Liver (tissue), 9 donors: ENCODE measurements around the gene ROR1. TPM values are rescaled to one million over a fixed set of nuclear protein-coding genes. Genes with fewer than 3 reads are reported as not detected.

Experiments used
- DNase-seq: peaks from one replicate; pipeline ENCODE4 v3.0.0-alpha.2; 2017; ENCODE audit warnings: low spot score
- H3K27ac ChIP-seq, 2 donors: one replicate each; pipeline ENCODE4 v1.7.0; 2013; ENCODE audit warnings: inconsistent platforms in 2 of 2, low read length in 2 of 2, control low read depth in 1 of 2, low read depth in 1 of 2, mild to moderate bottlenecking in 1 of 2
- H3K27me3 ChIP-seq, 4 donors: one replicate each; pipeline versions ENCODE4 v1.6.1 to v1.7.0; 2013; ENCODE audit warnings: low read length in 3 of 4, inconsistent platforms in 1 of 4, mild to moderate bottlenecking in 1 of 4, moderate library complexity in 1 of 4; ENCODE audit not compliant: control insufficient read depth in 4 of 4, insufficient read depth in 4 of 4
- H3K36me3 ChIP-seq, 4 donors: one replicate each; pipeline versions ENCODE4 v1.6.1 to v1.7.0; 2013; ENCODE audit warnings: low read length in 3 of 4, mild to moderate bottlenecking in 3 of 4, low read depth in 1 of 4, moderate library complexity in 1 of 4; ENCODE audit not compliant: control insufficient read depth in 4 of 4, insufficient read depth in 3 of 4
- H3K4me1 ChIP-seq, 4 donors: one replicate each; pipeline versions ENCODE4 v1.6.1 to v1.7.0; 2013; ENCODE audit warnings: low read length in 3 of 4, mild to moderate bottlenecking in 3 of 4, moderate library complexity in 1 of 4; ENCODE audit not compliant: control insufficient read depth in 4 of 4, insufficient read depth in 4 of 4
- H3K4me3 ChIP-seq, 3 donors: one replicate each; pipeline versions ENCODE4 v1.6.1 to v1.7.0; 2013; ENCODE audit warnings: low read length in 3 of 3, control low read depth in 1 of 3, low read depth in 1 of 3, mild to moderate bottlenecking in 1 of 3
- H3K9ac ChIP-seq, 2 donors: one replicate each; pipeline ENCODE4 v1.7.0; 2013; ENCODE audit warnings: low read length in 2 of 2, mild to moderate bottlenecking in 2 of 2, moderate library complexity in 2 of 2, control low read depth in 1 of 2, low read depth in 1 of 2
- H3K9me3 ChIP-seq, 4 donors: one replicate each; pipeline versions ENCODE4 v1.6.1 to v1.7.0; 2013; ENCODE audit warnings: low read length in 3 of 4; ENCODE audit not compliant: control insufficient read depth in 4 of 4
- FOXA1 ChIP-seq: IDR thresholded peaks from 2 replicates; pipeline ENCODE4 v1.6.1; 2016; ENCODE audit warnings: antibody characterized with exemption
- FOXA2 ChIP-seq: IDR thresholded peaks from 2 replicates; pipeline ENCODE4 v1.6.1; 2016; ENCODE audit warnings: antibody characterized with exemption
- GABPA ChIP-seq, 2 donors: IDR thresholded peaks in 1 of 2; conservative IDR thresholded peaks in 1 of 2; 2 replicates each; pipeline ENCODE4 v1.6.1; 2016; ENCODE audit warnings: antibody characterized with exemption in 2 of 2, mild to moderate bottlenecking in 1 of 2, moderate library complexity in 1 of 2
- HNF4G ChIP-seq: IDR thresholded peaks from 2 replicates; pipeline ENCODE4 v1.6.1; 2016; ENCODE audit warnings: antibody characterized with exemption
- JUND ChIP-seq, 2 donors: IDR thresholded peaks; 2 replicates each; pipeline ENCODE4 v1.6.1; 2016; ENCODE audit warnings: antibody characterized with exemption in 2 of 2
- NR2F2 ChIP-seq: IDR thresholded peaks from 2 replicates; pipeline ENCODE4 v1.6.1; 2016; ENCODE audit warnings: antibody characterized with exemption
- RXRA ChIP-seq, 2 donors: IDR thresholded peaks; 2 replicates each; pipeline ENCODE4 v1.6.1; 2017 to 2018; ENCODE audit warnings: antibody characterized with exemption in 2 of 2, mild to moderate bottlenecking in 1 of 2
- YY1 ChIP-seq: IDR thresholded peaks from 2 replicates; pipeline ENCODE4 v1.6.1; 2016; ENCODE audit warnings: antibody characterized with exemption, mild to moderate bottlenecking
- ZBTB33 ChIP-seq: IDR thresholded peaks from 2 replicates; pipeline ENCODE4 v1.6.1; 2016; ENCODE audit warnings: antibody characterized with exemption
- WGBS: extraction: QIAGEN DNeasy Blood & Tissue Kit; methylation state at CpG from one replicate; pipeline ENCODE4 v1.1.7; 2013; 5-methylcytosine and 5-hydroxymethylcytosine counted together
- polyA plus RNA-seq, 2 donors: library from polyadenylated mRNA; stranded (reverse) in 1 of 2; unstranded in 1 of 2; fragments of 200-250 nt in 1 of 2; fragments of >200 nt in 1 of 2; fragmentation: Nextera tagmentation in 1 of 2; extraction: Ambion mirVana in 1 of 2; gene quantifications; one replicate each; pipeline versions ENCODE4 v1.2.1 to v1.2.3, GENCODE V29; 2013 to 2015
- total RNA-seq, 2 donors: library from RNA; depleted of rRNA; stranded (reverse); fragments of >200 nt; gene quantifications; one replicate each; pipeline ENCODE4 v1.2.3, GENCODE V29; 2014
- TF ChIP-seq, protein P1 (sequence below): IDR thresholded peaks from 2 replicates; pipeline ENCODE4 v1.6.1; 2016; ENCODE audit warnings: antibody characterized with exemption
- TF ChIP-seq, protein P2 (sequence below): IDR thresholded peaks from 2 replicates; pipeline ENCODE4 v1.6.1; 2016; ENCODE audit warnings: antibody characterized with exemption
- donor health status: healthy.
- donor health status: healthy.
- donor health status: healthy.
- donor health status: healthy.
- donor health status: healthy.

The ROR1 gene
- total and polyA plus RNA-seq, 4 donors = 0.15 to 0.98 (median 0.37) TPM

- H3K9ac ChIP-seq = no peak overlapping the region
- 90% methylated on average over 7 of the region's 7 CpGs for WGBS
- no peaks in the 10 kb centered on the region for H3K36me3 ChIP-seq
- H3K4me3 ChIP-seq = no peak overlapping the region
- peaks cover 0 to 2% (median 0%) of the 10 kb centered on the region in 4 donors for H3K27me3 ChIP-seq
- H3K4me1 ChIP-seq = peaks cover 0 to 3% (median 0%) of the 10 kb centered on the region in 4 donors
- TF ChIP-seq NR2F2 = no peak
- TF ChIP-seq JUND (IDR thresholded peaks at IDR 0.05) = no peak
- no peak for TF ChIP-seq FOXA1
- TF ChIP-seq RXRA (IDR thresholded peaks at IDR 0.05) = no peak
- no peak for TF ChIP-seq YY1
- H3K27ac ChIP-seq = no peak overlapping the region
- no peak for DNase-seq
- H3K9me3 ChIP-seq = no peaks in the 10 kb centered on the region
Observed at GRCh38 chr1:63973005-63973419, 199.2 kb downstream of the ROR1 start.

- no peaks in the 10 kb centered on the region for H3K4me1 ChIP-seq
- H3K27ac ChIP-seq = no peak overlapping the region
- no peaks in the 10 kb centered on the region for H3K36me3 ChIP-seq
- no peak overlapping the region for H3K4me3 ChIP-seq
- no peak overlapping the region for H3K9ac ChIP-seq
- DNase-seq = no peak
- TF ChIP-seq ZBTB33 = no peak
- TF ChIP-seq RXRA (IDR thresholded peaks at IDR 0.05) = no peak
- no peak for TF ChIP-seq FOXA2
- no peak for TF ChIP-seq GABPA (IDR thresholded peaks at IDR 0.05 in 1 of 2, conservative IDR thresholded peaks at IDR 0.05 in 1 of 2)
- no peak for TF ChIP-seq HNF4G
- TF ChIP-seq, protein P1, sequence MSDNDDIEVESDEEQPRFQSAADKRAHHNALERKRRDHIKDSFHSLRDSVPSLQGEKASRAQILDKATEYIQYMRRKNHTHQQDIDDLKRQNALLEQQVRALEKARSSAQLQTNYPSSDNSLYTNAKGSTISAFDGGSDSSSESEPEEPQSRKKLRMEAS = no peak
- no peak for TF ChIP-seq NR2F2
- no peaks in the 10 kb centered on the region for H3K9me3 ChIP-seq
- WGBS = 81% methylated on average over 6 of the region's 6 CpGs
- peaks cover 0 to 2% (median 0%) of the 10 kb centered on the region in 4 donors for H3K27me3 ChIP-seq
Observed at GRCh38 chr1:63974966-63975365, 201.1 kb downstream of the ROR1 start.

DNA sequence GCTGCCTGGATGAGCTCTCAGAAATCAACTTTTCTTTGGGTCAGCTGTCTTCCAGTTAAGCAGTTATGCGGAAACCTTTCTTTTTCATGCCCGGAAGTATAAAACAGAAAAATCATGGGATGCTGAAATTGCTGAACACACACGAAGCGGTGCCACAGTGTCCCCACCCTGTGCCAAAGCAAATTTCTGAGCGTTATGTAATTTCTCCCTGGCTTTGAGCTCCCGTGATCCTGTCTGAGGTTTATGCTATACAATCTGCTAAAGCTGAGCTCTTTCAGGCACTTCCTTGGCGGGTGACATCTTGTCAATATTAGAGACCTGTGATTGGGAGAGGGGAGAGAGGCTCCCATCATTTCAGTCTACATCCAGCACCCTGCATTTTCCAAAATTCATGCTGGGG, 201.7 kb downstream of the ROR1 start:
- TF ChIP-seq JUND (IDR thresholded peaks at IDR 0.05) = no peak
- TF ChIP-seq, protein P1 = no peak
- H3K36me3 ChIP-seq = no peaks in the 10 kb centered on the region
- no peak for DNase-seq
- no peak overlapping the region for H3K4me3 ChIP-seq
- H3K27ac ChIP-seq = no peak overlapping the region
- no peaks in the 10 kb centered on the region for H3K9me3 ChIP-seq
- H3K9ac ChIP-seq = no peak overlapping the region
- 59% methylated on average over 7 of the region's 7 CpGs for WGBS
- H3K4me1 ChIP-seq = no peaks in the 10 kb centered on the region
- H3K27me3 ChIP-seq = peaks cover 0 to 2% (median 0%) of the 10 kb centered on the region in 4 donors

DNA sequence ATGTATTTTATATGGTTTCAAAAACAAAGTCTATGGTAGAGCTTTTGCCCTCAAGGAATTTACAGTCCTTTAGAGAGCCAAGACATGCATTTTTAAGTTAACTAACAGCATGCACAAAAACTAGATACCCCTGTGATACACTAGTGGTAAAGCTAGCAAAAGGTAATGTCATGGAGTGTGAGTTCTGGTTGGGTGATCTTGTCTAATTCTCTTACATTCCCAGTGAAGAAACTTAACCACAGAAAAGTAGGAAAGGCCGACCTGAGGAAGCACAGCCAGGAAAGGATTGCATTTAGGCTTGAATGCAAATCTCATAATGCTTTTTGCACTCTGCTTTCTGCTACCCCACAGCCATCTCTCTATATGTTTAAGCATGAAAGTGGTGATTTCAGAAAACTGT, 202.2 kb downstream of the ROR1 start:
- DNase-seq = no peak
- Histone ChIP-seq H3K27me3 (peaks cover 0 to 2% (median 0%) of the 10 kb centered on the region in 4 donors), H3K9me3 (no peaks in the 10 kb centered on the region), H3K4me3 (no peak overlapping the region), H3K4me1 (no peaks in the 10 kb centered on the region), H3K9ac (no peak overlapping the region), H3K27ac (no peak overlapping the region), H3K36me3 (no peaks in the 10 kb centered on the region)
- WGBS = 84% methylated on average over 1 of the region's 1 CpG
- TF ChIP-seq, protein P2, sequence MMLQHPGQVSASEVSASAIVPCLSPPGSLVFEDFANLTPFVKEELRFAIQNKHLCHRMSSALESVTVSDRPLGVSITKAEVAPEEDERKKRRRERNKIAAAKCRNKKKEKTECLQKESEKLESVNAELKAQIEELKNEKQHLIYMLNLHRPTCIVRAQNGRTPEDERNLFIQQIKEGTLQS = no peak
